Kidney epithelial cell (primary cell): ENCODE data around the gene MXD3. TPM values are rescaled to one million over a fixed set of nuclear protein-coding genes. Genes with fewer than 3 reads are reported as not detected.
A peak's percentile ranks its signal among the peaks of the same experiment; 100 is the strongest.

Source experiments
- DNase-seq: peaks from one replicate; pipeline ENCODE4 v3.0.0-alpha.2; 2010; ENCODE audit warnings: low read depth
- H3K27me3 ChIP-seq: 2 replicates; pipeline ENCODE4 v1.6.0; 2011; ENCODE audit warnings: low read length; ENCODE audit not compliant: control insufficient read depth, insufficient read depth
- H3K36me3 ChIP-seq: 2 replicates; pipeline ENCODE4 v1.5.1; 2011; ENCODE audit warnings: low read length; ENCODE audit not compliant: control insufficient read depth, insufficient read depth
- H3K4me3 ChIP-seq: 2 replicates; pipeline ENCODE4 v1.5.1; 2011; ENCODE audit warnings: low read depth, mild to moderate bottlenecking, control low read depth, low read length
- total RNA-seq: library from RNA; depleted of rRNA; stranded (reverse); fragments of >200 nt; gene quantifications from 2 replicates; pipeline ENCODE4 v1.2.3, GENCODE V29; 2015
- TF ChIP-seq, protein P1 (sequence below): IDR thresholded peaks from 2 replicates; pipeline ENCODE4 v1.5.1; 2011; ENCODE audit warnings: mild to moderate bottlenecking, moderate library complexity, low read length, control low read depth, inconsistent platforms; ENCODE audit not compliant: insufficient read depth, poor library complexity, severe bottlenecking

The MXD3 gene
- total RNA-seq, 1 donor from 2014 or later = 6.6 TPM

DNA sequence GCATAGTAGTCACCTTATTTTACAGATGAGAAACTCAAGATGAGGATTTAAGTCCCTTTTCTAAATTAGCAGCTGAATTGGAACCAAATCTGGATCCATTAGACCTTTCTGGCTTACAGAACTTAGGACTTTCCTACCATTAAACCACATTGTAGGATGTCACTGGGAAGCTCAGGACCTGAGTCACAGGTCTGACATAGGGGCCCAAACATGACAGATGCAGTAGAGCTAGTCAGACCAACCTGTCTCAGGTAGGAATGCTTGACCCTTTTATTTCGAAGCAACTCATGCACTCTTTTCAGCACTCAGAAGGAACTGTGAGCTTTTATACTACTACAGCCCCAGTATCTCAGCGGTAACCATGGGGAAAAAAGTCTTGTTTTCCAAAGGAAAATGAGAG lies 10.7 kb downstream of the MXD3 start:
- no peak for DNase-seq
- H3K4me3 ChIP-seq = no peak overlapping the region
- H3K36me3 ChIP-seq = peaks cover 1% of the 10 kb centered on the region
- TF ChIP-seq, protein P1, sequence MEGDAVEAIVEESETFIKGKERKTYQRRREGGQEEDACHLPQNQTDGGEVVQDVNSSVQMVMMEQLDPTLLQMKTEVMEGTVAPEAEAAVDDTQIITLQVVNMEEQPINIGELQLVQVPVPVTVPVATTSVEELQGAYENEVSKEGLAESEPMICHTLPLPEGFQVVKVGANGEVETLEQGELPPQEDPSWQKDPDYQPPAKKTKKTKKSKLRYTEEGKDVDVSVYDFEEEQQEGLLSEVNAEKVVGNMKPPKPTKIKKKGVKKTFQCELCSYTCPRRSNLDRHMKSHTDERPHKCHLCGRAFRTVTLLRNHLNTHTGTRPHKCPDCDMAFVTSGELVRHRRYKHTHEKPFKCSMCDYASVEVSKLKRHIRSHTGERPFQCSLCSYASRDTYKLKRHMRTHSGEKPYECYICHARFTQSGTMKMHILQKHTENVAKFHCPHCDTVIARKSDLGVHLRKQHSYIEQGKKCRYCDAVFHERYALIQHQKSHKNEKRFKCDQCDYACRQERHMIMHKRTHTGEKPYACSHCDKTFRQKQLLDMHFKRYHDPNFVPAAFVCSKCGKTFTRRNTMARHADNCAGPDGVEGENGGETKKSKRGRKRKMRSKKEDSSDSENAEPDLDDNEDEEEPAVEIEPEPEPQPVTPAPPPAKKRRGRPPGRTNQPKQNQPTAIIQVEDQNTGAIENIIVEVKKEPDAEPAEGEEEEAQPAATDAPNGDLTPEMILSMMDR = no peak
- no peaks in the 10 kb centered on the region for H3K27me3 ChIP-seq

DNA sequence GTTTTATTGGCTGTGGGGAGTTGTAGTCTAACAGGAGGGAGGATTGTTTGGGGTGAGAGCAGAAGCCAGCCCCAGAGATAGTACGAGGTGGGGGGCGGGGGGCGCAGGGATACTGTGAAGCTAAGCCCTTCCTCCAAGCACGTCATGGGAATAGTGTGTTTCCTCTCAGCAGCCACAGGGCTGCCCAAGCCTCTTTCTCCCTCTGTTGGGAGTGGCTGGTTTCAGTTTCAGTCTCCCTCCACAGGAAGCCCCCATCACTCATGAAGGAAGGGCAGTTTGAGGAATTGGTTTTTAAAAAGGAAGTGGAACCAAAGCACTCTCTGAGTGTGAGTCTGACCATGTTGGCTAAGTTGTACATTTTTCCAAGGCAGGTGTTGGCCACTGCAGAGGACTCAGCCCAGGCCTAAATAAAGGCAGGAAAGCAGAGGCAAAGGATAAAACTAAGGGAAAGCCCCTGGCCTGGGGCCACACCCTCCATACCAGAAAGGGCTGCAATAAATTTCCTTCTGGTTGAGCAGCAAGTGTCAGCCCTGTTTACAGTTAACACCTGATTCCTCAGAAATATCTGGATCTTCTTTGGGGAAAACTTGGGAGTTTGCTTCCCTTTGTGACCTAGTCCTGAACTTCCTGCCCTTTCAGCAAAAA lies 11.3 kb downstream of the MXD3 start:
- TF ChIP-seq, protein P1 = peak; percentile 15
- Histone ChIP-seq H3K27me3 (no peaks in the 10 kb centered on the region), H3K36me3 (no peaks in the 10 kb centered on the region), H3K4me3 (no peak overlapping the region)
- no peak for DNase-seq

DNA sequence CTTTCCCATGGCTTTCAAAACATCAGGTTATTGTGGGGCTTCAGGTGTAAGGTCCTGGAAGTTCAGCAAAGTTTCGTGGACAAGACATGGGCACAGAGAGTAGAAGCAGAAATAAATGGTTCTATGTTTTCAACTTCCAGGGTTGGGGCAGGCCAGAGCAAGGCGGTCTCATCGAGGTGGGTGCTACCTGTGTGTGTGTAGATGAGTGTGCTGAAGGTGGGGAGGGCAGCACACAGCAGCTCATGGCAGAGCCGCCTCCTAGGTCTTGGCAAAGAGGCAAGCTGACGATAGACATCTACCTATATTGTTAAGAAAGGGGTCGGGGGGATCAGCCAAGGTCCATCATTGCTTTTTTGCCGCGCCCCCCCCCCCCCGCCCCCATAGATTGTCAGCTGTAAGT lies 12.0 kb downstream of the MXD3 start:
- TF ChIP-seq, protein P1 = no peak
- H3K36me3 ChIP-seq = no peaks in the 10 kb centered on the region
- no peak for DNase-seq
- H3K27me3 ChIP-seq = no peaks in the 10 kb centered on the region
- no peak overlapping the region for H3K4me3 ChIP-seq

DNA sequence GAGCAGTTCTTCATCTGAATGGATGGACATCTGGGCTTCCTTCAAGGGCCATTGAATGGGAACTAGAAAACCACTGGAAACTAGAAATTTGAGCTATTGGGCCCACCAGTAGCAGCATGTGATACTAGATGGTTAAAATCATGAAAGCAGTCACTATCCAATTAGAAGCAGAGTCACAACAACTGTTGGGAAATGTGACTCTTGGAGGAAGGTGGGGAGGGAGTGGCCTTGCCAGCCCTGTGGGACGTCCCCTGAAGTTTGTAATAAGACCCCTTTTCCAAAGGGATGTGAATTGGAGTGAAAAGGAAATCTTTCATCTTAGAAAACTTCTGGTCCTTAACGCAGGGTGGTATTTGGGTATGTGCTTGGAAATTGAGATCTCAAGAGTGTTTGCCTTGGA lies 13.8 kb downstream of the MXD3 start:
- TF ChIP-seq, protein P1 = no peak
- Histone ChIP-seq H3K4me3 (no peak overlapping the region), H3K36me3 (peaks cover 2% of the 10 kb centered on the region), H3K27me3 (no peaks in the 10 kb centered on the region)
- DNase-seq = no peak

DNA sequence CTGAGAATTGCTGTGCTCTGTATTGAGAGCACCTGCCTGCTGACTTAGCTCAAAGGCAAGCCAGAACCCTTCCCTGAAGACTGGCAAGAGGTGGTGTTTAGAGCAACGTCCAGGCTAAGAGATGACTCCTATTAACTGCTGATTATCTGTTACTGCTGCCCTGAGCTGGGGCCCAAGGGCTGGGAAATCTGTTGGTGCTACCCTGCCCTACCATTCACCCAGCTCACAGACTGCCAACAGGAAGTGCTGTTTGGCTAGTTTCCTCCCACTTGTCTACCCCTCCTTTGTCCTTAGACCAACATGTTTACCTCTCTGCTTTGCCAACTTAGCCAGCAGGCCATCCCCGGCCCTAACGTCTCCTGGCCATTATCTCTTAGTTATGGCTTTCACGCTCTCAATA lies 15.1 kb downstream of the MXD3 start:
- Histone ChIP-seq H3K4me3 (no peak overlapping the region), H3K36me3 (peaks cover 2% of the 10 kb centered on the region), H3K27me3 (no peaks in the 10 kb centered on the region)
- DNase-seq = no peak
- TF ChIP-seq, protein P1 = no peak

DNA sequence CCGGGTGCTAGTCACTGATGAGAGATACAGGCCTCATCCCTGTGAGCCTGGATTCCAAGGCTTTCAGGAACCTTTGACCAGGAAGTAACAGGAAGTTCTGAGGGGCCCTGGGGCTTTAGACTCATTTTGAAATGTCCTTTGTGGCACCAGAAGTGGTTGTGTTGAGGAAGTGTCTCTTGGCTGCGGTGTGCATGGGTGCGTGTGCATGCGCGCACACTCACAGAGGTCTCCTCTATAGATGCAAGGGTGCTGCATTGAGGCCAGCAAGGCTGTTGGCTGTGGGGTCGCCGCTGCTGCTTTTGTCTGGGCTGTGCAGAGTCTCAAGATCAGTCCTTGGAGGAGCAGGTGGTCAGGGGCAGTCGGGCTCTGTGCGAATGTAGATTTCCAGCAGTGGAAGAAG lies 15.8 kb downstream of the MXD3 start:
- no peak overlapping the region for H3K4me3 ChIP-seq
- no peak for DNase-seq
- peaks cover 2% of the 10 kb centered on the region for H3K36me3 ChIP-seq
- TF ChIP-seq, protein P1 = no peak
- no peaks in the 10 kb centered on the region for H3K27me3 ChIP-seq
